ENCODE data around the gene SCAP.
"Not testable (repeated sequence)": the region's sequence is repeated elsewhere in the genome, so short reads cannot be mapped to it uniquely, and the experiment has no call there.

GRCh38 chr3:47459534-47460085, 16.1 kb downstream of the SCAP start:
- TF ChIP-seq CTCF (IDR thresholded peaks at IDR 0.05); POLR2A (IDR thresholded peaks at IDR 0.05); POLR2AphosphoS5 (IDR thresholded peaks at IDR 0.05; ENCODE audit: insufficient read depth in 1 of 2, low read depth in 1 of 2): not testable (repeated sequence)

Measured in vagina (tissue), 2 donors.